ENCODE results near the gene PUM2.

Gene PUM2

GRCh38 chr2:20217041-20217970, 133.3 kb downstream of the PUM2 start:
- no peak for DNase-seq (ENCODE audit: low spot score)

- DNase-seq (ENCODE audit: low spot score): no peak
Observed at GRCh38 chr2:20216130-20217025, 134.3 kb downstream of the PUM2 start.

- peak; percentile 74 for DNase-seq (ENCODE audit: low spot score)
Observed at GRCh38 chr2:20215183-20216040, 135.2 kb downstream of the PUM2 start.

GRCh38 chr2:20214566-20215182, 136.0 kb downstream of the PUM2 start:
- DNase-seq (ENCODE audit: low spot score): no peak

GRCh38 chr2:20213651-20214565, 136.7 kb downstream of the PUM2 start:
- peak; percentile 89 for DNase-seq (ENCODE audit: low spot score)

- no peak for DNase-seq (ENCODE audit: low spot score)
Observed at GRCh38 chr2:20212871-20213503, 137.7 kb downstream of the PUM2 start.

- DNase-seq (ENCODE audit: low spot score): no peak
Observed at GRCh38 chr2:20212459-20212870, 138.2 kb downstream of the PUM2 start.

GRCh38 chr2:20211860-20212458, 138.7 kb downstream of the PUM2 start:
- no peak for DNase-seq (ENCODE audit: low spot score)

- DNase-seq (ENCODE audit: low spot score): no peak
Observed at GRCh38 chr2:20211420-20211819, 139.2 kb downstream of the PUM2 start.

GRCh38 chr2:20210462-20210861, 140.2 kb downstream of the PUM2 start:
- DNase-seq (ENCODE audit: low spot score): no peak

GRCh38 chr2:20209373-20210109, 141.1 kb downstream of the PUM2 start:
- DNase-seq (ENCODE audit: low spot score): no peak

- DNase-seq (ENCODE audit: low spot score): no peak
Observed at GRCh38 chr2:20208476-20208859, 142.2 kb downstream of the PUM2 start.

- DNase-seq (ENCODE audit: low spot score): no peak
Observed at GRCh38 chr2:20207051-20207450, 143.6 kb downstream of the PUM2 start.

GRCh38 chr2:20205915-20206524, 144.6 kb downstream of the PUM2 start:
- no peak for DNase-seq (ENCODE audit: low spot score)

GRCh38 chr2:20205069-20205468, 145.6 kb downstream of the PUM2 start:
- DNase-seq (ENCODE audit: low spot score): no peak

GRCh38 chr2:20203521-20204225, 147.0 kb downstream of the PUM2 start:
- DNase-seq (ENCODE audit: low spot score): no peak

- no peak for DNase-seq (ENCODE audit: low spot score)
Observed at GRCh38 chr2:20203072-20203471, 147.6 kb downstream of the PUM2 start.

GRCh38 chr2:20201671-20202070, 149.0 kb downstream of the PUM2 start:
- DNase-seq (ENCODE audit: low spot score): no peak

All from HuH-7.5 (cell line).